Thoracic aorta (tissue), 2 donors: ENCODE measurements around the gene RPAP2. TPM values are rescaled to one million over a fixed set of nuclear protein-coding genes. Genes with fewer than 3 reads are reported as not detected.
"Not testable (repeated sequence)": the region's sequence is repeated elsewhere in the genome, so short reads cannot be mapped to it uniquely, and the experiment has no call there.

Experiments
- ATAC-seq: fragments of 150-250 bp; one replicate; pipeline ENCODE4 v1.8.0; 2017; ENCODE audit warnings: low read depth; ENCODE audit not compliant: insufficient number of reproducible peaks, low FRiP score
- DNase-seq: peaks from one replicate; pipeline ENCODE4 v3.0.0-alpha.2; 2020; ENCODE audit warnings: low spot score
- H3K27ac ChIP-seq, 2 donors: fragments of 200-600 bp; sonication (generic); 1 replicate in 1 of 2; 2 replicates in 1 of 2; pipeline ENCODE4 v1.5.1; 2016; ENCODE audit warnings: mild to moderate bottlenecking in 2 of 2, moderate library complexity in 2 of 2
- H3K27me3 ChIP-seq: fragments of 200-600 bp; sonication (generic); replicated peaks from 2 replicates; pipeline ENCODE4 v1.6.0; 2016; ENCODE audit warnings: mild to moderate bottlenecking; ENCODE audit not compliant: insufficient read depth
- H3K36me3 ChIP-seq: fragments of 200-600 bp; sonication (generic); one replicate; pipeline ENCODE4 v1.5.1; 2016
- H3K4me1 ChIP-seq, 2 donors: fragments of 200-600 bp; sonication (generic); 1 replicate in 1 of 2; 2 replicates in 1 of 2; pipeline versions ENCODE4 v1.5.1 to v1.6.0; 2016; ENCODE audit warnings: low read depth in 2 of 2, mild to moderate bottlenecking in 1 of 2; ENCODE audit not compliant: control insufficient read depth in 1 of 2
- H3K4me3 ChIP-seq: fragments of 200-600 bp; sonication (generic); 2 replicates; pipeline ENCODE4 v1.5.1; 2016; ENCODE audit warnings: mild to moderate bottlenecking
- H3K9me3 ChIP-seq: fragments of 200-600 bp; sonication (generic); 2 replicates; pipeline ENCODE4 v1.5.1; 2016
- CTCF ChIP-seq: fragments of 200-600 bp; sonication (generic); IDR thresholded peaks from one replicate; pipeline ENCODE4 v1.5.1; 2019; ENCODE audit warnings: antibody characterized with exemption
- total RNA-seq, 2 donors: library from RNA; depleted of rRNA; stranded (reverse); fragments of >200 nt; gene quantifications; one replicate each; pipeline versions ENCODE4 v1.1.0 to v1.2.3, GENCODE V29; 2016

The RPAP2 gene
- total RNA-seq, 2 donors from 2014 or later, result 7.0 to 11.2 TPM

- DNase-seq (no peak), ATAC-seq (no peak)
- no peaks in the 10 kb centered on the region for H3K4me1 ChIP-seq
- no peaks in the 10 kb centered on the region for H3K9me3 ChIP-seq
- peaks cover 10% of the 10 kb centered on the region for H3K36me3 ChIP-seq
- no peak for TF ChIP-seq CTCF
- H3K27ac ChIP-seq, result no peak overlapping the region
- no peak overlapping the region for H3K4me3 ChIP-seq
- no peaks in the 10 kb centered on the region for H3K27me3 ChIP-seq
These were observed 73.3 kb downstream of the RPAP2 start for GRCh38 chr1:92372164-92372563.

GRCh38 chr1:92374223-92374622 lies 75.4 kb downstream of the RPAP2 start:
- Histone ChIP-seq H3K9me3 (no peaks in the 10 kb centered on the region), H3K27ac (no peak overlapping the region), H3K4me1 (no peaks in the 10 kb centered on the region), H3K27me3 (no peaks in the 10 kb centered on the region), H3K36me3 (peaks cover 9% of the 10 kb centered on the region), H3K4me3 (no peak overlapping the region)
- DNase-seq, result no peak
- TF ChIP-seq CTCF, result no peak
- no peak for ATAC-seq

GRCh38 chr1:92376345-92376744 lies 77.5 kb downstream of the RPAP2 start:
- Histone ChIP-seq H3K27me3 (no peaks in the 10 kb centered on the region), H3K9me3 (no peaks in the 10 kb centered on the region), H3K4me1 (no peaks in the 10 kb centered on the region), H3K36me3 (peaks cover 4% of the 10 kb centered on the region), H3K27ac (no peak overlapping the region), H3K4me3 (no peak overlapping the region)
- DNase-seq, result no peak
- ATAC-seq, result no peak
- TF ChIP-seq CTCF, result no peak

- H3K4me3 ChIP-seq, H3K27ac ChIP-seq, H3K9me3 ChIP-seq, H3K36me3 ChIP-seq, DNase-seq, H3K27me3 ChIP-seq, H3K4me1 ChIP-seq, ATAC-seq: not testable (repeated sequence)
These were observed 79.1 kb downstream of the RPAP2 start for GRCh38 chr1:92377991-92378390.

GRCh38 chr1:92380867-92381266 lies 82.0 kb downstream of the RPAP2 start:
- no peak for TF ChIP-seq CTCF
- no peak for ATAC-seq

GRCh38 chr1:92393966-92394365 lies 95.1 kb downstream of the RPAP2 start:
- peaks cover 48% of the 10 kb centered on the region for H3K9me3 ChIP-seq

More at GRCh38 chr1:92380867-92381266, 82.0 kb downstream of the RPAP2 start:
- Histone ChIP-seq H3K27me3 (no peaks in the 10 kb centered on the region), H3K27ac (no peak overlapping the region), H3K4me3 (no peak overlapping the region), H3K4me1 (no peaks in the 10 kb centered on the region), H3K36me3 (peaks cover 18% of the 10 kb centered on the region), H3K9me3 (peaks cover 5% of the 10 kb centered on the region)
- no peak for DNase-seq

More at GRCh38 chr1:92393966-92394365, 95.1 kb downstream of the RPAP2 start:
- ATAC-seq, H3K27me3 ChIP-seq, H3K4me3 ChIP-seq, DNase-seq, H3K36me3 ChIP-seq, H3K27ac ChIP-seq, H3K4me1 ChIP-seq: not testable (repeated sequence)
